ENCODE results near the gene MESP2. TPM values are rescaled to one million over a fixed set of nuclear protein-coding genes. Genes with fewer than 3 reads are reported as not detected.

Gene MESP2
- under 0.01 and 2.8 TPM in 2 replicates for total RNA-seq

DNA sequence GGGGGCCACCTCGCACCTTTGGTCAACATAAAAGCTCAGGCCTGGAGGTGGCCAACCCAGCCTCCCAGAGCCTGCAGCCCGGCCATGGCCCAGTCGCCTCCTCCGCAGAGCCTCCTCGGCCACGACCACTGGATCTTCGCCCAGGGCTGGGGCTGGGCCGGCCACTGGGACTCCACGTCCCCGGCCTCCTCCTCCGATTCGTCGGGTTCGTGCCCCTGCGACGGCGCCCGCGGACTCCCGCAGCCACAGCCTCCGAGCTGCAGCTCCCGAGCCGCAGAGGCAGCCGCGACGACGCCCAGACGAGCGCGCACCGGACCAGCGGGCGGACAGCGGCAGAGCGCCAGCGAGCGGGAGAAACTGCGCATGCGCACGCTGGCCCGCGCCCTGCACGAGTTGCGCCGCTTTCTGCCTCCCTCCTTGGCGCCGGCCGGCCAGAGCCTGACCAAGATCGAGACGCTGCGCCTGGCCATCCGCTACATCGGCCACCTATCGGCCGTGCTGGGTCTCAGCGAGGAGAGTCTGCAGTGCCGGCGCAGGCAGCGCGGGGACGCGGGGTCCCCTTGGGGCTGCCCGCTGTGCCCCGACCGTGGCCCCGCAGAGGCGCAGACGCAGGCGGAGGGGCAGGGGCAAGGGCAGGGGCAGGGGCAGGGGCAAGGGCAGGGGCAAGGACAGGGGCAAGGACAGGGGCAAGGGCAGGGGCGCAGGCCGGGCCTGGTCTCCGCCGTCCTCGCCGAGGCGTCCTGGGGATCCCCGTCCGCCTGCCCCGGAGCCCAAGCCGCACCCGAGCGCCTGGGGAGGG is at the start of gene MESP2:
MESP2 (plus strand) TSS at position 59 of the 799 bp plus-strand sequence; CDS start at position 85, 26 bp downstream.

DNA sequence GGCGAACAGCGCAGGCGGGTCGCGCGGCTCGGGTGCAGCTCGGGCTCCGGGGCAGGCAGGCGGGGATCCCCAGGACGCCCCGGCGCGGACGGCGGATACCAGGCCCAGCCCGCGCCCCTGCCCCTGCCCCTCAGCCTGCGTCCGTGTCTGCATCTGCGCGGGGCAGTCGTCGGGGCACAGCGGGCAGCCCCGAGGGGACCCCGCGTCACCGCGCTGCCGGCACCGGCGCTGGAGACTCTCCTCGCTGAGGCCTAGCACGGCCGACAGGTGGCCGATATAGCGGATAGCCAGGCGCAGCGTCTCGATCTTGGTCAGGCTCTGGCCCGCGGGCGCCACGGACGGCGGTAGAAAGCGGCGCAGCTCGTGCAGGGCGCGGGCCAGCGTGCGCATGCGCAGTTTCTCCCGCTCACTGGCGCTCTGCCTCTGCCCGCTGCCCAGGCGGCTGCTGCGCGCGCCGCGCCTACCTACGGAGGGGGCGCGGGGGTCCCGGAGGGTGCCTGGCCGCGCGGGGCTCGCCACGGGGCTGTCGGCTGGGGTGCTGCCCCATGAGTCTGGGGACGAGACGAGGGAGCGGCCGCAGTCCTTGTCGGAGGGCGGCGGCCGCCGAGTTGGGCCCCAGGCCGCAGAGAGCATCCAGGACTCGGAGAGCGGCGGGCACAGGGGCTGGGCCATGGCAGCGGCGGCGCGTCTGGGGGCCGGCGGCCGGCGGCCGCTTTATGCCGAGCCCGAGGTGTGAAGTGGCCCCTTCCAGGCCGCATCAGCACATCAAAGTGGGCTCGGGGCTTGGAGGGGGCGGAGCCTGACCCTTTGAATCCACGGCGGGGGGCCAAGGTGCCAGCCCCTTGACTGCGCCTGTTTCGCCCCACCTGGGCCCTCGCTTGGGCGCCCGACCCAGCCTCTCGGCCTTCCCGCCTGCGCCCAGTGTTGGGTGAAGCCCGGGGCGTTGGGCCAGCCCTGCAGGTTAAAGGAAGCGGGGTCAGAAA is 25.3 kb upstream of the MESP2 start, which contains the start of gene MESP1:
MESP1 (minus strand) TSS at position 690 of the 983 bp plus-strand sequence; CDS start at position 672, 18 bp downstream.

Other genes with a start within 250 kb of the MESP2 start
- 3.2 and 4.3 TPM in 2 replicates for gene TICRR, start 200.9 kb upstream of the MESP2 start, total RNA-seq
- 12.8 and 13.0 TPM in 2 replicates for gene KIF7, start 120.9 kb upstream of the MESP2 start, total RNA-seq
- gene PLIN1, start 97.0 kb upstream of the MESP2 start, total RNA-seq: 0.53 TPM in 1 of 2 replicates, not detected in the other
- 5.2 and 5.7 TPM in 2 replicates for gene PEX11A, start 85.6 kb upstream of the MESP2 start, total RNA-seq
- gene WDR93, start 85.5 kb upstream of the MESP2 start, total RNA-seq: 1.2 TPM in 1 of 2 replicates, not detected in the other
- 0.18 TPM in 1 of 2 replicates, not detected in the other for gene MESP1, start 25.1 kb upstream of the MESP2 start, total RNA-seq
- gene ANPEP, start 38.5 kb downstream of the MESP2 start, total RNA-seq: 275 and 280 TPM in 2 replicates
- gene AP3S2, start 117.7 kb downstream of the MESP2 start, total RNA-seq: 45.6 and 48.0 TPM in 2 replicates
- gene ARPIN, start 136.6 kb downstream of the MESP2 start, total RNA-seq: 6.1 and 9.7 TPM in 2 replicates
- gene ZNF710, start 225.0 kb downstream of the MESP2 start, total RNA-seq: 8.1 and 8.9 TPM in 2 replicates